Lower leg skin (tissue), 4 donors: ENCODE results near the gene C1orf116. TPM values are rescaled to one million over a fixed set of nuclear protein-coding genes. Genes with fewer than 3 reads are reported as not detected.

Source experiments
- DNase-seq, 2 donors: peaks; one replicate each; pipeline ENCODE4 v3.0.0-alpha.2; 2019; ENCODE audit warnings: low spot score in 2 of 2
- H3K4me3 ChIP-seq: fragments of 200-600 bp; sonication (generic); 2 replicates; pipeline ENCODE4 v1.5.1; 2017; ENCODE audit warnings: mild to moderate bottlenecking, low read depth; ENCODE audit not compliant: poor library complexity, severe bottlenecking
- CTCF ChIP-seq, 3 donors: fragments of 450-650 bp; IDR thresholded peaks; one replicate each; pipeline ENCODE4 v1.5.1; 2016; ENCODE audit warnings: antibody characterized with exemption in 3 of 3, mild to moderate bottlenecking in 3 of 3, moderate library complexity in 2 of 3
- POLR2A ChIP-seq, 2 donors: fragments of 450-650 bp; IDR thresholded peaks; one replicate each; pipeline ENCODE4 v1.6.1; 2016 to 2017; ENCODE audit warnings: antibody characterized with exemption in 2 of 2, mild to moderate bottlenecking in 1 of 2, moderate library complexity in 1 of 2
- WGBS, 2 donors: methylation state at CpG; one replicate each; pipeline ENCODE4 v1.1.5; 2018; 5-methylcytosine and 5-hydroxymethylcytosine counted together
- intact Hi-C: fragments of 100-400 bp; cut with DNase I; formaldehyde crosslinking; loops from one replicate; pipeline ENCODE4 v1.15.0; 2023; ENCODE audit warnings: low total_unique reads
- total RNA-seq, 4 donors: library from RNA; depleted of rRNA; stranded (reverse); fragments of >200 nt; gene quantifications; one replicate each; pipeline ENCODE4 v1.1.0, GENCODE V29; 2016

The C1orf116 gene
- total RNA-seq, 4 donors from 2014 or later: 81.5 to 137 (median 110) TPM

GRCh38 chr1:207028884-207029650 lies 3.5 kb downstream of the C1orf116 start:
- TF ChIP-seq POLR2A (IDR thresholded peaks at IDR 0.05) (no peak), CTCF (IDR thresholded peaks at IDR 0.05) (no peak)
- WGBS, 2 donors: 50 to 52% methylated on average over 2 of the region's 2 CpGs
- no peak for DNase-seq
- intact Hi-C loops: no loop called here
- no peak overlapping the region for H3K4me3 ChIP-seq

DNA sequence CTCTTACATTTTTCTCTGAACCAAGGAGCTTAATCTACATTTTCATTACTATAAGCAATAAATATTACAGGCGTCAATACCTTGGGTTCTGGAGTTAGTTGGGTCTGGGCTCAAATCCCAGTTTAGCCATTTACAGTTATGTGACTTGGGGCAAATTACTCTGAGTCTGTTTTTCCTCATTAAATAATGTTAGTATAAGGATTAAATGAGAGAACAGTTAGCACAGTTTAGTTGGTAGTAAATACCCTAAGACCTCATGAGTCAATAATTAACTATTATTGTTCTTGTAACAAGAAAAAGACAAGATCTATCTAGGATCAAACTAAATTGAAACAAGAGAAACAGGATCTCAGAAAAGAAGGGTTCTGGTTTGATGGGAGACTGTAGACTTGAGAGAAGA lies 4.6 kb downstream of the C1orf116 start:
- intact Hi-C loops: no loop called here
- 52 to 54% methylated on average over 1 of the region's 1 CpG for WGBS, 2 donors
- H3K4me3 ChIP-seq: no peak overlapping the region
- TF ChIP-seq POLR2A (IDR thresholded peaks at IDR 0.05) (no peak), CTCF (IDR thresholded peaks at IDR 0.05) (no peak)
- no peak for DNase-seq

GRCh38 chr1:207027206-207027777 lies 5.3 kb downstream of the C1orf116 start:
- intact Hi-C loops: no loop called here
- WGBS, 2 donors: 48 to 60% methylated on average over 18 of the region's 18 CpGs
- no peak overlapping the region for H3K4me3 ChIP-seq
- TF ChIP-seq CTCF (IDR thresholded peaks at IDR 0.05) (no peak), POLR2A (IDR thresholded peaks at IDR 0.05) (no peak)
- peak; percentile 60 to 86 for DNase-seq

DNA sequence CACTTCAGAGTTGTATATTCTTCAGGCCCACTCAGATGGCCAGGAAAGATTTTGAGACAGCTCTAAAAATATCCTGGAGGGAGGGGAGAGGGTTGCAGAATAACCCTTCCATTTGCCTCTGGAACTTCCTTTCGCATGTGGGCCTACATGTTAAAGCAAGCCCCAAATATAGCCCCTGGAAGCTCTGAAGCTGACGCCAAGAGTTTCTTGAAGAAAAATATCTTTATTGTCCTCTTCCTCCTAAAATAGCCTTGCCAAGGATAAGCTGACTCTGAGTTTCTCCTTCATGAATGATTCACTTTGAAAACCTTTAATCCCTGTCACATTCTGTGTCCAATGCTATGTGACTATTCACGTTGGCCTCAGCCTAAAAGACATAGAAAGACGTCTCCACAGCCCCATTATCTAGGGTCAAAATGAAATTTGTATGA lies 6.4 kb downstream of the C1orf116 start:
- no peak for DNase-seq
- 19 to 28% methylated on average over 4 of the region's 4 CpGs for WGBS, 2 donors
- H3K4me3 ChIP-seq: no peak overlapping the region
- intact Hi-C loops: no loop called here
- TF ChIP-seq POLR2A (IDR thresholded peaks at IDR 0.05): no peak
- no peak for TF ChIP-seq CTCF (IDR thresholded peaks at IDR 0.05)

DNA sequence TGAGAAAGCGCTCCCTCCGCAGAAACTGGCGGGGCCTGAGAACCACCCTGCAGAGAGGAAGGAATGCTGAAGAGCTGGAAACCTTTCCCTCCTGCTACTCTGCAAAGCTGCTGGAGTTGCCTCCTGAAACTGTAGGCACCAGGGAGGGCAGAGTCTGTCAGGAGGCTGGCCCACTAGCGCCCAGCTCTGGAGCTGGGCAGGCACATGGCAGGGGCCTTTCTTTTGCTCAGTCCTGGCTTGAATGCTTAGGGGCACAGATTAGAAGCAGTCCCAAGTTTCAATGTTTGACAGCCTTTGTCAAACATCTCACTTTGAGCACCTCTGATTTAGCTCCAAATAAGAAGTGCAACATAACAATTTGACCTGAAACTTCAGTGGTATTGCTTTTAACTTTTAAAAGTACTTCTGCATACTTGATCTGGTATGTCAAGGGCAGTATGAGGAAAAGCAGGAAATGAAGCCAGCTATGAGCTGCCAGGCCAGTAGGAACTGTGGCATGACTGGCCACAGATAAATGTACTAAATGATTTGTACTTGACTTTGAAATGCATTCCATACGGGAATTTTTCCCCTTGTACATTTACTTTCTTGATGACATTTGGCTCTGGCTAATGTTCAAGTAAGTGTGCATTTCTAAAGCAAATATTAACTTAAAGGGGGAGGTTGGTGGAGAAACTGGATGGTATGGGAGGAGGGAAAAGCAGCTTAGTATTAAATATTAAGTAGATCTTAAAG lies 7.2 kb downstream of the C1orf116 start:
- TF ChIP-seq POLR2A (IDR thresholded peaks at IDR 0.05) (no peak), CTCF (IDR thresholded peaks at IDR 0.05) (no peak)
- no peak for DNase-seq
- intact Hi-C loops: no loop called here
- H3K4me3 ChIP-seq: no peak overlapping the region
- 21 to 24% methylated on average over 5 of the region's 5 CpGs for WGBS, 2 donors
